ENCODE results near the gene SLC4A1AP.

- TF ChIP-seq EZH2 (IDR thresholded peaks at IDR 0.05; ENCODE audit: borderline replicate concordance, control insufficient read depth, low read depth, low read length) (no peak), YY1 (IDR thresholded peaks at IDR 0.05; ENCODE audit: low read depth, low read length) (no peak), POLR2A (IDR thresholded peaks at IDR 0.05; ENCODE audit: low read depth, low read length) (no peak), ZNF24 (IDR thresholded peaks at IDR 0.05) (no peak), ZBTB11 (CRISPR knock-in tag; IDR thresholded peaks at IDR 0.05) (no peak), POU2F2 (IDR thresholded peaks at IDR 0.05; ENCODE audit: borderline replicate concordance, low read depth, low read length) (no peak), JUND (IDR thresholded peaks at IDR 0.05; ENCODE audit: low read depth, low read length) (no peak), POLR2AphosphoS5 (IDR thresholded peaks at IDR 0.05; ENCODE audit: low read length) (no peak), RFX5 (IDR thresholded peaks at IDR 0.05; ENCODE audit: low read depth, low read length) (no peak), CEBPB (IDR thresholded peaks at IDR 0.05; ENCODE audit: borderline replicate concordance in 1 of 2, low read depth in 2 of 2, low read length in 2 of 2) (no peak)
- TF ChIP-seq, protein P1, sequence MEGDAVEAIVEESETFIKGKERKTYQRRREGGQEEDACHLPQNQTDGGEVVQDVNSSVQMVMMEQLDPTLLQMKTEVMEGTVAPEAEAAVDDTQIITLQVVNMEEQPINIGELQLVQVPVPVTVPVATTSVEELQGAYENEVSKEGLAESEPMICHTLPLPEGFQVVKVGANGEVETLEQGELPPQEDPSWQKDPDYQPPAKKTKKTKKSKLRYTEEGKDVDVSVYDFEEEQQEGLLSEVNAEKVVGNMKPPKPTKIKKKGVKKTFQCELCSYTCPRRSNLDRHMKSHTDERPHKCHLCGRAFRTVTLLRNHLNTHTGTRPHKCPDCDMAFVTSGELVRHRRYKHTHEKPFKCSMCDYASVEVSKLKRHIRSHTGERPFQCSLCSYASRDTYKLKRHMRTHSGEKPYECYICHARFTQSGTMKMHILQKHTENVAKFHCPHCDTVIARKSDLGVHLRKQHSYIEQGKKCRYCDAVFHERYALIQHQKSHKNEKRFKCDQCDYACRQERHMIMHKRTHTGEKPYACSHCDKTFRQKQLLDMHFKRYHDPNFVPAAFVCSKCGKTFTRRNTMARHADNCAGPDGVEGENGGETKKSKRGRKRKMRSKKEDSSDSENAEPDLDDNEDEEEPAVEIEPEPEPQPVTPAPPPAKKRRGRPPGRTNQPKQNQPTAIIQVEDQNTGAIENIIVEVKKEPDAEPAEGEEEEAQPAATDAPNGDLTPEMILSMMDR (IDR thresholded peaks at IDR 0.05 in 2 of 3, conservative IDR thresholded peaks at IDR 0.05 in 1 of 3; ENCODE audit: control insufficient read depth in 2 of 3, extremely low read depth in 1 of 3, insufficient read depth in 1 of 3, low read depth in 3 of 3, low read length in 3 of 3) = no peak
- TF ChIP-seq, protein P2, sequence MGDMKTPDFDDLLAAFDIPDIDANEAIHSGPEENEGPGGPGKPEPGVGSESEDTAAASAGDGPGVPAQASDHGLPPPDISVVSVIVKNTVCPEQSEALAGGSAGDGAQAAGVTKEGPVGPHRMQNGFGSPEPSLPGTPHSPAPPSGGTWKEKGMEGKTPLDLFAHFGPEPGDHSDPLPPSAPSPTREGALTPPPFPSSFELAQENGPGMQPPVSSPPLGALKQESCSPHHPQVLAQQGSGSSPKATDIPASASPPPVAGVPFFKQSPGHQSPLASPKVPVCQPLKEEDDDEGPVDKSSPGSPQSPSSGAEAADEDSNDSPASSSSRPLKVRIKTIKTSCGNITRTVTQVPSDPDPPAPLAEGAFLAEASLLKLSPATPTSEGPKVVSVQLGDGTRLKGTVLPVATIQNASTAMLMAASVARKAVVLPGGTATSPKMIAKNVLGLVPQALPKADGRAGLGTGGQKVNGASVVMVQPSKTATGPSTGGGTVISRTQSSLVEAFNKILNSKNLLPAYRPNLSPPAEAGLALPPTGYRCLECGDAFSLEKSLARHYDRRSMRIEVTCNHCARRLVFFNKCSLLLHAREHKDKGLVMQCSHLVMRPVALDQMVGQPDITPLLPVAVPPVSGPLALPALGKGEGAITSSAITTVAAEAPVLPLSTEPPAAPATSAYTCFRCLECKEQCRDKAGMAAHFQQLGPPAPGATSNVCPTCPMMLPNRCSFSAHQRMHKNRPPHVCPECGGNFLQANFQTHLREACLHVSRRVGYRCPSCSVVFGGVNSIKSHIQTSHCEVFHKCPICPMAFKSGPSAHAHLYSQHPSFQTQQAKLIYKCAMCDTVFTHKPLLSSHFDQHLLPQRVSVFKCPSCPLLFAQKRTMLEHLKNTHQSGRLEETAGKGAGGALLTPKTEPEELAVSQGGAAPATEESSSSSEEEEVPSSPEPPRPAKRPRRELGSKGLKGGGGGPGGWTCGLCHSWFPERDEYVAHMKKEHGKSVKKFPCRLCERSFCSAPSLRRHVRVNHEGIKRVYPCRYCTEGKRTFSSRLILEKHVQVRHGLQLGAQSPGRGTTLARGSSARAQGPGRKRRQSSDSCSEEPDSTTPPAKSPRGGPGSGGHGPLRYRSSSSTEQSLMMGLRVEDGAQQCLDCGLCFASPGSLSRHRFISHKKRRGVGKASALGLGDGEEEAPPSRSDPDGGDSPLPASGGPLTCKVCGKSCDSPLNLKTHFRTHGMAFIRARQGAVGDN (IDR thresholded peaks at IDR 0.05) = no peak
- TF ChIP-seq, protein P3, sequence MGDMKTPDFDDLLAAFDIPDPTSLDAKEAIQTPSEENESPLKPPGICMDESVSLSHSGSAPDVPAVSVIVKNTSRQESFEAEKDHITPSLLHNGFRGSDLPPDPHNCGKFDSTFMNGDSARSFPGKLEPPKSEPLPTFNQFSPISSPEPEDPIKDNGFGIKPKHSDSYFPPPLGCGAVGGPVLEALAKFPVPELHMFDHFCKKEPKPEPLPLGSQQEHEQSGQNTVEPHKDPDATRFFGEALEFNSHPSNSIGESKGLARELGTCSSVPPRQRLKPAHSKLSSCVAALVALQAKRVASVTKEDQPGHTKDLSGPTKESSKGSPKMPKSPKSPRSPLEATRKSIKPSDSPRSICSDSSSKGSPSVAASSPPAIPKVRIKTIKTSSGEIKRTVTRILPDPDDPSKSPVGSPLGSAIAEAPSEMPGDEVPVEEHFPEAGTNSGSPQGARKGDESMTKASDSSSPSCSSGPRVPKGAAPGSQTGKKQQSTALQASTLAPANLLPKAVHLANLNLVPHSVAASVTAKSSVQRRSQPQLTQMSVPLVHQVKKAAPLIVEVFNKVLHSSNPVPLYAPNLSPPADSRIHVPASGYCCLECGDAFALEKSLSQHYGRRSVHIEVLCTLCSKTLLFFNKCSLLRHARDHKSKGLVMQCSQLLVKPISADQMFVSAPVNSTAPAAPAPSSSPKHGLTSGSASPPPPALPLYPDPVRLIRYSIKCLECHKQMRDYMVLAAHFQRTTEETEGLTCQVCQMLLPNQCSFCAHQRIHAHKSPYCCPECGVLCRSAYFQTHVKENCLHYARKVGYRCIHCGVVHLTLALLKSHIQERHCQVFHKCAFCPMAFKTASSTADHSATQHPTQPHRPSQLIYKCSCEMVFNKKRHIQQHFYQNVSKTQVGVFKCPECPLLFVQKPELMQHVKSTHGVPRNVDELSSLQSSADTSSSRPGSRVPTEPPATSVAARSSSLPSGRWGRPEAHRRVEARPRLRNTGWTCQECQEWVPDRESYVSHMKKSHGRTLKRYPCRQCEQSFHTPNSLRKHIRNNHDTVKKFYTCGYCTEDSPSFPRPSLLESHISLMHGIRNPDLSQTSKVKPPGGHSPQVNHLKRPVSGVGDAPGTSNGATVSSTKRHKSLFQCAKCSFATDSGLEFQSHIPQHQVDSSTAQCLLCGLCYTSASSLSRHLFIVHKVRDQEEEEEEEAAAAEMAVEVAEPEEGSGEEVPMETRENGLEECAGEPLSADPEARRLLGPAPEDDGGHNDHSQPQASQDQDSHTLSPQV (IDR thresholded peaks at IDR 0.05) = no peak
- TF ChIP-seq, protein P4, sequence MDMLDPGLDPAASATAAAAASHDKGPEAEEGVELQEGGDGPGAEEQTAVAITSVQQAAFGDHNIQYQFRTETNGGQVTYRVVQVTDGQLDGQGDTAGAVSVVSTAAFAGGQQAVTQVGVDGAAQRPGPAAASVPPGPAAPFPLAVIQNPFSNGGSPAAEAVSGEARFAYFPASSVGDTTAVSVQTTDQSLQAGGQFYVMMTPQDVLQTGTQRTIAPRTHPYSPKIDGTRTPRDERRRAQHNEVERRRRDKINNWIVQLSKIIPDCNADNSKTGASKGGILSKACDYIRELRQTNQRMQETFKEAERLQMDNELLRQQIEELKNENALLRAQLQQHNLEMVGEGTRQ (IDR thresholded peaks at IDR 0.05; ENCODE audit: borderline replicate concordance, low read depth, low read length) = no peak
Measured at GRCh38 chr2:27714851-27715291, 51.2 kb downstream of the SLC4A1AP start.
